ENCODE data around the gene HORMAD2. TPM values are rescaled to one million over a fixed set of nuclear protein-coding genes. Genes with fewer than 3 reads are reported as not detected.
"Not testable (repeated sequence)": the region's sequence is repeated elsewhere in the genome, so short reads cannot be mapped to it uniquely, and the experiment has no call there.

The HORMAD2 gene
- total and polyA plus RNA-seq, 2 donors from 2014 or later, result not detected

GRCh38 chr22:30078320-30079311 lies 1.6 kb upstream of the HORMAD2 start:
- Histone ChIP-seq H3K4me3 (ENCODE audit: low read length in 3 of 3) (no peak overlapping the region), H3K4me1 (ENCODE audit: control insufficient read depth in 2 of 3, insufficient read depth in 2 of 3, low read depth in 1 of 3, low read length in 3 of 3) (no peaks in the 10 kb centered on the region), H3K36me3 (ENCODE audit: control insufficient read depth in 2 of 3, insufficient read depth in 3 of 3, low read length in 3 of 3) (no peaks in the 10 kb centered on the region), H3K27me3 (ENCODE audit: control insufficient read depth, insufficient read depth, low read length) (no peaks in the 10 kb centered on the region), H3K9me3 (ENCODE audit: control insufficient read depth in 2 of 3, insufficient read depth in 1 of 3, low read length in 3 of 3) (no peaks in the 10 kb centered on the region), H3K9ac (ENCODE audit: low read length in 3 of 3) (no peak overlapping the region), H3K27ac (ENCODE audit: low read depth in 2 of 2, low read length in 2 of 2) (no peak overlapping the region)
- FAIRE-seq, result no peak
- DNase-seq, result no peak
- no peak for TF ChIP-seq CTCF (IDR thresholded peaks at IDR 0.05; ENCODE audit: borderline replicate concordance, extremely low read depth, insufficient read depth)
- intact Hi-C loops (cut with DNase I), result no loop called here

- intact Hi-C loops (cut with DNase I), result no loop called here
- Histone ChIP-seq H3K36me3 (ENCODE audit: control insufficient read depth in 2 of 3, insufficient read depth in 3 of 3, low read length in 3 of 3) (no peaks in the 10 kb centered on the region), H3K9ac (ENCODE audit: low read length in 3 of 3) (no peak overlapping the region), H3K27me3 (ENCODE audit: control insufficient read depth, insufficient read depth, low read length) (no peaks in the 10 kb centered on the region), H3K9me3 (ENCODE audit: control insufficient read depth in 2 of 3, insufficient read depth in 1 of 3, low read length in 3 of 3) (peaks cover 0 to 3% (median 0%) of the 10 kb centered on the region in 3 donors), H3K27ac (ENCODE audit: low read depth in 2 of 2, low read length in 2 of 2) (no peak overlapping the region), H3K4me3 (ENCODE audit: low read length in 3 of 3) (peak overlapping the region in 1 of 3 donors; percentile 43), H3K4me1 (ENCODE audit: control insufficient read depth in 2 of 3, insufficient read depth in 2 of 3, low read depth in 1 of 3, low read length in 3 of 3) (no peaks in the 10 kb centered on the region)
- DNase-seq (no peak), FAIRE-seq (no peak)
- TF ChIP-seq CTCF (IDR thresholded peaks at IDR 0.05; ENCODE audit: borderline replicate concordance, extremely low read depth, insufficient read depth), result no peak
Observed at GRCh38 chr22:30080805-30081204, 541 bp downstream of the HORMAD2 start.

GRCh38 chr22:30086496-30086895 lies 6.2 kb downstream of the HORMAD2 start:
- H3K4me3 ChIP-seq (ENCODE audit: low read length in 3 of 3), result no peak overlapping the region
- no peaks in the 10 kb centered on the region for H3K36me3 ChIP-seq (ENCODE audit: control insufficient read depth in 2 of 3, insufficient read depth in 3 of 3, low read length in 3 of 3)
- H3K27ac ChIP-seq (ENCODE audit: low read depth in 2 of 2, low read length in 2 of 2), result no peak overlapping the region
- peaks cover 0 to 3% (median 0%) of the 10 kb centered on the region in 3 donors for H3K9me3 ChIP-seq (ENCODE audit: control insufficient read depth in 2 of 3, insufficient read depth in 1 of 3, low read length in 3 of 3)
- H3K9ac ChIP-seq (ENCODE audit: low read length in 3 of 3), result no peak overlapping the region
- no peaks in the 10 kb centered on the region for H3K4me1 ChIP-seq (ENCODE audit: control insufficient read depth in 2 of 3, insufficient read depth in 2 of 3, low read depth in 1 of 3, low read length in 3 of 3)
- intact Hi-C loops (cut with DNase I), result no loop called here
- no peak for TF ChIP-seq CTCF (IDR thresholded peaks at IDR 0.05; ENCODE audit: borderline replicate concordance, extremely low read depth, insufficient read depth)
- H3K27me3 ChIP-seq (ENCODE audit: control insufficient read depth, insufficient read depth, low read length), result no peaks in the 10 kb centered on the region
- FAIRE-seq (no peak), DNase-seq (no peak)

- H3K4me3 ChIP-seq (ENCODE audit: low read length in 3 of 3); H3K4me1 ChIP-seq (ENCODE audit: control insufficient read depth in 2 of 3, insufficient read depth in 2 of 3, low read depth in 1 of 3, low read length in 3 of 3); H3K27ac ChIP-seq (ENCODE audit: low read depth in 2 of 2, low read length in 2 of 2); DNase-seq; H3K36me3 ChIP-seq (ENCODE audit: control insufficient read depth in 2 of 3, insufficient read depth in 3 of 3, low read length in 3 of 3); H3K9me3 ChIP-seq (ENCODE audit: control insufficient read depth in 2 of 3, insufficient read depth in 1 of 3, low read length in 3 of 3); intact Hi-C loops (cut with DNase I); FAIRE-seq; H3K27me3 ChIP-seq (ENCODE audit: control insufficient read depth, insufficient read depth, low read length); H3K9ac ChIP-seq (ENCODE audit: low read length in 3 of 3): not testable (repeated sequence)
Observed at GRCh38 chr22:30087037-30087436, 6.8 kb downstream of the HORMAD2 start.
